Peyer's patch (tissue), 4 donors: ENCODE data around the gene PMM1.

Experiments used
- CTCF ChIP-seq, 6 experiments: fragments of 450-650 bp in 4 of 6; fragments of 200-600 bp in 2 of 6; sonication (generic) in 1 of 6; IDR thresholded peaks; one replicate each; pipeline ENCODE4 v1.5.1; 2017 to 2019; ENCODE audit warnings: antibody characterized with exemption in 6 of 6, mild to moderate bottlenecking in 3 of 6, moderate library complexity in 1 of 6
- POLR2A ChIP-seq, 2 donors: fragments of 450-650 bp; IDR thresholded peaks; one replicate each; pipeline ENCODE4 v1.5.1; 2017; ENCODE audit warnings: antibody characterized with exemption in 2 of 2, mild to moderate bottlenecking in 2 of 2, moderate library complexity in 2 of 2

GRCh38 chr22:41582694-41583093 lies 6.9 kb downstream of the PMM1 start:
- TF ChIP-seq CTCF (IDR thresholded peaks at IDR 0.05) (no peak), POLR2A (IDR thresholded peaks at IDR 0.05) (no peak)
